Ramos (cell line): ENCODE data around the gene SCN9A.
"Not testable (repeated sequence)": the region's sequence is repeated elsewhere in the genome, so short reads cannot be mapped to it uniquely, and the experiment has no call there.

Experiments
- in situ Hi-C: fragments of 300-500 bp; cut with MboI; formaldehyde crosslinking; loops from one replicate; pipeline ENCODE4 v1.14.3; 2022; ENCODE audit warnings: low sequenced_read_pairs; ENCODE audit not compliant: unreplicated experiment

Gene SCN9A

DNA sequence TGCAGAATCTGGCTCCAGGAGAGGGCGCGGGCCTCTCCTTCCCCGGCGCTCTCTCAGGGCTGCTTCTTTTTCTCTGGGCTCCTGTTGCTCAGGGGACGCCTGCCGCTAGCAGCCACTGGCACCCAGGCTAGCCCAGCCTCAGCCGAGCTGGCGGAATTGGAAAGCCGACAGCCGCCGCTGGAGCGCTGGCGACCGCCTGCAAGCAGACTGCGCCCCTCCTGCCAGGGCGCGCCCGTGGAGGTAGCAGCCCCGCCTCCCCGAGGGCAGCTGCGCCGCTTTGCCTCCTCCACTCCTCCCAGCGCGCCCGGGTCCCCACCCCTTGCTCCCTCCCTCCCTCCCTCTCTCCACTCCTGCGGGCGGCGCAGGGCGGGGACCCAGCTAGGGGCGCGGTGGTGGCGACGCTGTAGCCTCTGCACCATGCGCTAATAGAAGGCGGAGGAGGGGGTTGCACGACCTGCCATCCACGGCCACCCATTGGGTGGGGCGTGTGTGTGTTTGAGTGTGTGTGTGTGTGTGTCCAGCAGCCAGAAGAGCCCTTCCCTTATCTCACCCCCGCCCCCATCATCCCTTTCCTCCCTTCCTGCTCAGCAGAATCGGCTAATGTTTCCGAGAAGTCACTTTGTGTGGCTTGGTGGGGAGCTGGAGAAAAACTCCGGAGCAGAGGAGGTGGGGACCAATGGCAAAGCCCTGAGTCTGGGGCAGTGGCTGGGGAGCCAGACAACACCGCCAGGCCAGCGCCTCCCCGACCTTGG is at the start of gene SCN9A:
SCN9A (minus strand) TSS at position 209 of the 752 bp plus-strand sequence. CDS start 64,188 bp downstream, outside the sequence.
- in situ Hi-C loops, result no loop called here

DNA sequence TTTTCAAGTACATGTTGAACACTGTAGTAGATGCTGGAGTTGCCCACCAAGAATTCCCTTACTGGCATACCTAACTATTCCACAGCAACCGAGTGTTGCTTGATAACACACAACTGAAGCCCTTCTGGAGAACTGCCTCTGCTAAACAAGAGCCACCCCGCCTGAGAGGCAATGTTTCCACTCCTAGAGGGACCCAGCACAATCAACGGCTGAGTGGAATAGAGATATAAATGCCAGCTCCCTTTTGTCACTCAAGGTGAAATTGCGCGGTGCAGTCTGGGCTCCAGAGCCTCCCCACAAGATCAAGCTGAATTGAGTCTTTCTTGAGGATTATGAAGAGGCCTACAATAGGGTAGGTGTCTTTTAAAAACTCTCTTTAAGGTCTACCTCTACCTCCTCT is 49.1 kb upstream of the SCN9A start:
- in situ Hi-C loops, result no loop called here

DNA sequence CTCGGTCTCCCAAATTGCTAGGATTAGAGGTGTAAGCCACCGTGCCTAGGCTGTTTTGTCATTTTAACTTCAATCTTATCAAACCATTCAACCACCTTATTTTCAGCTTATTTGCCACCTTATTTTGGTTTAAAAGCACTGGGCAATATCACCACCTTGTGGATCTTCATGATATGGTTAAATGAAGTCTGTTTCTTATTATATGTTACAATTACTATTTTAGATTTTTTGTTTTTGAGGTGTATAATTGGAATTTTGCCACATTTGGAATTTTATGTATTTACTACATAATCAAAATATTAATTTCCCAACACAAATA is 43.8 kb upstream of the SCN9A start:
- in situ Hi-C loops, result no loop called here

DNA sequence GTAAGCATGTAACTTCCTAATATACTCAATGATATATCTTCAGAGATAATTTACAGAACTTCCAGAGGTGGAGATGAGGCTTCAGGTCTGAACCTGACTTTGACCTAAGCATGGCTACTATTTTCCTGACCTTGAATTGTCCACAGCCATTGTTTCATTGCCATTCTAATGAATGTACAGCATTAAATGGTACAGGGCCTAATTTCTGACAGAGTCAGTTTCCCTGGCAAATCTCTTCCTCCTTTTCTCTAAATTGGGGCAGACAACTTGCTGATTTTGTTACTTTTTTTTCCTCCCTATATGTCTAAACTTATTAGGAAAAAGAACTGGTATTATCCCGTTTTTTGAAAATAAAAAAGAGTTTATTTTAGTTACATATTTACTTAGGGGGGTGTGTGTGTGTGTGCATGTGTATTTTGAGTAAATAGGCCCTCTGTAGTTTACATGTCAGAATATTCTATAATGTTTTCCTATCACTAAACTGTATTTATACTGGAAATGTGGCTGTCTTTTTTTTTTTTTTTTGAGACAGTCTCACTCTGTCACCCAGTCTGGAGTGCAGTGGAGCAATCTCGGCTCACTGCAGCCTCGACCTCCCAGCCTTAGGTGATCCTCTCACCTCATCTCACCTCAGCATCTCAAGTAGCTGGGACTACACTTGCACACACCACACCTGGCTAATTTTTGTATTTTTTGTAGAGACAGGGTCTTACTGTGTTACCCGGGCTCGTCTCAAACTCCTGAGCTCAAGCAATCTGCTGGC is 43.3 kb upstream of the SCN9A start:
- in situ Hi-C loops, result no loop called here

DNA sequence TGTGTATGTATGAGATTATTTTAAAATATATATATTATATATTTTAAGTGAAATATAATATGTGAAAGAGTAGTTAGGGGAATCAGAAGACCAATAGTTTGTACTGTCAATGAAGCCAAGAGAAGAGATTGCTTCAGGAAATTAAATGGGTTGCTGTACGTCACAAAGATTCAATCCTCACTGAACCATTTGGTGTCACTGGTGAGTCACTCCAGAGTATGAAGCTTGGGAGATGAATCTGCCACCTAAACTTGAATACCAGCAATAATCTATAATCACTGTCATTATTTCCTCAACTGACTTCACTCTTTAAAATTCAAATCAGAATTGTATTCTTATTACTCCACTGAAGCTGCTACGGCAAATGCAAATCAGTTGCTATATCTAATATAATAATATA is 41.9 kb upstream of the SCN9A start:
- in situ Hi-C loops, result no loop called here

DNA sequence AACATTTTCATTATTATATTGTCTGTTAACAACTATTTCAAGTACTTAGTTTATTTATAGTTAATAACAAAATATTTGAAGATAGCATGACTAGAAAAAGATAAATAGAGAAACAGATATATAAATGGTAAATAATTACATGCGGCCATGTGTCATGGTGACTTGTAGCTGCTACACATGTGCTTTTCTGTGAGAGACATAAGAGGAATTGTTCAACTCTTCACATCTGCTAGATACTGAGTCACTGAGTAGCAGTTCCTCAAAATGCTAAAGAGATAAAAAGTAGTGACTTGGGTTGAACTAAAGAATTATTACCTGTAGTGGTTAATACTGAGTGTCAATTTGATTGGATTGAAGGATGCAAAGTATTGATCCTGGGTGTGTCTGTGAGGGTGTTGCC is 37.5 kb upstream of the SCN9A start:
- in situ Hi-C loops, result no loop called here

DNA sequence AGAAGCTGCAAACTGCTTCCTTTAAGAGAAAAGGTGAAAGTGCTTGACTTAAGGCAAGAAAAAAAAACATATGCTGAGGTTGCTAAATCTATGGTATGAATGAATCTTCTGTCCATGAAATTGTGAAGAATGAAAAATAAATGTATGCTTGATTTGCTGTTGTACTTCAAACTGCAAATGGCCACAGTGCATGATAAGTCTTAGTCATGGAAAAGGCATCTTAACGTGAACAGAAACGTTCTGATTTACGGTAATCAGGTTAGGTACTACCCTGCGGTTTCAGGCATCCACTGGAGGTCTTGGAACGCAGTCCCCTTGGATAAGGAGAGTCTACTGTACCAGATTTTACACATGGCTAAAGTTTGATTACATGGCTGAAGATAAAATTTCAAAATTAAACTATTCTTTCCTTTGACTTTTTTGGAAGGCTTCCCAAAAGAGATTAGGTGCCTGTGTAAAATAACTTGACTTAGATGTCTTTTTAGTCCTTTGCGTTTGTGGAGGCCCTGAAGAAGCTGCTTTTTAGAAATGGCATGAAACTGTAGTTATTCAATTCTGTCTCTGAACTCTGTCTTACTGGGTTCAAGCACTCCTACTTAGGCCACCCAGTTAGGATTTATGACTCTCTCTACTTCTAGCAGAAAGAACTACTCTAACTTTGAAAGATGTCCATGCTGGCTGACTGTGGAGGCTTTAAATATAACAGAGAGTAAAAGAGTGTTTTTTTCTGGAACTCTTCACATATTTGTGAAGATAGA is 35.9 kb upstream of the SCN9A start:
- in situ Hi-C loops, result no loop called here

DNA sequence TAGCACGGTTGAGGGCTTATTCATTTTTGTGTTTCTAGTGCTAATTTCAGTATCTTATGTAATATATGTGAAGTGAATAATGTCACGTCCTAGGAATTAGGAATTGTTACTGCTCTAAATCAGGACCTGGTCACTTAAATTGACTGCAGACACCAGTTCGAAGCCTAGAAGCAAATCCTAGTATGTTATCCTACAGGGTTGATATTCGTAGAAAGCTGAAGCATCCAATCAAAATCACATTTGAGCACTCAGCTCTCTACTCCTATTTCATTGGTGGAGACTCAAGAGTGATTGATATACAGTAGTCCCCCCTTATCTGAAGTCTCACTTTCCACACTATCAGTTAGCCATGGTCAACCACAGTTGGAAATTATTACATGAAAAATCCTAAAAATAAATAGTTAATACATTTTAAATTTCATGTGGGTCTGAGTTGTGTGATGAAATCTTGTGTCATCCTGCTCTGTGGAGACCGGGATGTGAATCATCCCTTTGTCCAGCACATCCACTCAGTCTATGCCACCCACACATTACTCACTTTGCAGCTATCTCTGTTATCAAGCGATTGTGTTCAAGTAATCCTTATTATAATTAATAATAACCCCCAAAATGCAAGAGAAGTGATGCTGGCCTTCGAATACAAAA is 35.2 kb upstream of the SCN9A start:
- in situ Hi-C loops, result no loop called here

DNA sequence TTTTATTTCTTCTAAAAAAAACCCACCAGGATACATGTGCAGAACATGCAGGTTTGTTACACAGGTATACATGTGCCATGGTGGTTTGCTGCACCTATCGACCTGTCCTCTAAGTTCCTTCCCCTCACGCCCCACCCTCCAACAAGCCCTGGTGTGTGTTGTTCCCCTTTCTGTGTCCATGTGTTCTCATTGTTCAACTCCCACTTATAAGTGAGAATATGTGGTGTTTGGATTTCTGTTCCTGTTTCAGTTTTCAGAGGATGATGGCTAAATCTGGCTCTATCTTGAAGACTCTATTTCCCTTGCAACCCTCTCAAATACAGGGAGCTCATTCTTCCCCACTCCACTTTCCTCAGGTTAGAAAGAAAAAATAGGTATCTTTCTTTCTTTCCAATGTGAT is 32.0 kb upstream of the SCN9A start:
- in situ Hi-C loops, result not testable (repeated sequence)

DNA sequence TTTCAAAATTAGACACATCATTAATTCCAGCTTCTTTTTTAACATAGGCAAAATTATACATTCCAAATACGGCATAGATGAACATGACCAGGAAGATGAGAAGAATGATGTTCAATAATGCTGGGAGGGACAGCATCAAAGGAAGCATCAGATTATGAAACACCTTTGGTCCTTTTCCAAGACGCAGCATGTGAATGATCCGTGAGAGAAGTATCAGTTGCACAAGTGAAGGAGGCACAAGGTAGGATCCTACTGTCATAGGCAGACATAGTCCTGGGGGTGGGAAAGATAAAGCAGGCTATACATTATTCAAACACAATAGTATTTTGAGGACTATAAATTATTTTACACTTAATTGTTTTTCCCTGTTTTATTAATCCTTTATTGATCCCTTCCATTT is 30.6 kb upstream of the SCN9A start:
- in situ Hi-C loops, result no loop called here

DNA sequence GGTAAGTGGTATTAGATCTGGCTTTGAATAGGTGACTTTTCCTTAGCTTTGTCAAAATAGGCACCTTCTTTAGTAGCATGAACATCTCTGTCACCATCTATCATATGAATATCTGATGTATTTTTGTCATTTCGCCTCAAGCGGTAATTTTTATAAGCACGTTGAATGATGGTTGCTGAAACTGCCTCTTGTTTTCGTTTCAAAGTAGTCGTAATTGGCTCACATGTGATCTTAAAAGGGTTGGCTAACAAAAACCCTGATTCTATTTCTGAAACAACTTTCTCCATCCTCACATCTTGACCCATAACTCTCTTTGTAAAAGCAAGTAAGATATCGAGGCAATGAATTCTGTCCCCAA is 29.8 kb upstream of the SCN9A start:
- in situ Hi-C loops, result no loop called here

DNA sequence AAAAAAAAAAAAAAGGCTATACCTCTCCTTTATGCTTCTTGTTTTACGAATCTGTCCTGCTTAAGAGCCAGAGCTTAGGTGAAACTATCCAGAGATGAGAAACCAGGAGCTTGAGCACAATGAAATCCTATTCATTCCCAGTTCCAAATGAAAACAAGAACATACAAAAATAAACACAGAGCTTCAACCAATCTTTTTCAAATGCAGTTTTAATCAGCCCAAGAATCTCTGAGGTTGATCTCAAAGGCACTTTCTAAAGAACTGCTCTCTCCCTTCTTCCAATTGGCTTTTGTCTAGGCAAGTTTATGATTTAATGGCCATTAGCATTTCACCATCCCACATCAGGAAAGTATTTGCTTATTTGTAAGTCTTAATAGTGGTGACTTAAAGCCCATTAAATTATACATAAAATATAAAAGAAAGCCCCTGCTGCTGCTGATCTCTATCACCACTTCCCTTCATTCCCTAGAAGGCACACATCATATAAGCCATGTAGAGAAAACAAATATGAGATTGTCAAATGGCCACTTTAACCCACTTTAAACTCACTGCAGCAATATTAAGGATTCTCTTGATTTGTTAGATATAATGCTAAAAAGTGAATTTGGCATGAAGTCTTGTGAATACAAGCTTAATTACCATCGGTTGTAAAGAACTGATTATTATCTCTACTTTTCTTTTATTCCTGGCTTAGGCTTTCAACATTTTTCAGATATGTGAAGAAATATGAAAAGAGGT is 29.3 kb upstream of the SCN9A start:
- in situ Hi-C loops, result no loop called here

DNA sequence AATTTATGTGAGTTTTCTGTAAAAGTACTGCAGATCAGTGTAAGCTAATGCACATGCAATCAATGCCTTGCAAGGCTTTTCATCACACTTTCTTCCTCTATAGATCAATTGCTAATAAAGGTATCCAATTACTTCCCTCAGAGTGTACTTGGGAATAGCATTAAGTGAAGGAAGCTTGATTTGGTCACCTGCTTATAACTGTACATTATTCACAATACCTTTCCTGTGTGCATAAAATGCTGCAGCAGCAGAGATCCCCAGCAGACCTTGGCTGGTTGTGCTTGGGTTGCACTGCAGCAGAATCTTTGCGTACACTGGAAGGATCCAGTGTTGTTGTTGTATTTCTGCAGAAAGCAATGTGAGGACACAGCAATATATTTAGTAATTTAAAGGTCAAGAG is 18.5 kb upstream of the SCN9A start:
- in situ Hi-C loops, result no loop called here

DNA sequence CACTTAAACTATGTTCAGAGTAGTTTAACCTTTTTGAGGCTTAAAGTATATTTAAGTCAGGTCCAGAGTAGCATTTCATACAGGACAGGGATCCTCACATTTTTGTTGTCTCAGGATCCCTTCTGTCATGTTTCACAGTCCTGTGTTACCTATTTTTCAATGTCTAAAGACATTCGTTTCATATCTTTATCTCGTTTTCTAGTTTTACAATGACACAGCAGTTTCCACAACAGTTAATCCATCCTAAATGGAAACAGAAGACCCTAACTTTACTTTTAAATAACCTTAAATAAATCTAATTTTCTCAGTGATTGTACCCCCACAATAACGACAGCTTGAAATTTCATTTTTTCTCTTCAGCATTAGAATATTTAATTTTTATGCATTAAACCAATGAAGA is 17.3 kb upstream of the SCN9A start:
- in situ Hi-C loops, result no loop called here

DNA sequence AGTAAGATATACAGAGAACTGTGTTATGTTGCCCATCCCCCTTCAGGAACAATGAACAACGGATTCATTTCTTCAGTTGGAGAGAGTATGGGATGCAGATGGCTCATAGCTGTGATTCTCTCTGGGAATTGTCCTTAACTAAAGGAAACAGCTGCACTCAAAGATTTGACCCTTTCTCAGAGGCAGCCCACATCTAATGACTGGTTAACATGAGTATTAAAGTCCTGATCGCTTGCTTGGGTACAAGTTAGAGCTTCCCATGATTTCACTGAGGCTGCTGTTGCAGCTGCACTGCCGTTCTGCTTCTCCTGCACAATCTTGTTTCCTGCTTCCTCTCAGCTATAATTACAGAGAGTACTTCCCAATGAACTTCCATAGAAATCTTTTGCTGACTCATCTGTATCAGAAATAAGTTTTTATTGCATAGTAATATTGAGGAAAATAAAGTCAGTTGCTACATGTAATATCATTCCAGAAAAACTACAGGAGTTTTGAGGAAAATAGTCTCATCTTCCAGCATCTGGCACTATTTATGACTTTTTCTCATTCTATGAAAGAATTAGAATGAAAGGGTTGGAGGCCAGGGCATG is 12.8 kb upstream of the SCN9A start:
- in situ Hi-C loops, result no loop called here

DNA sequence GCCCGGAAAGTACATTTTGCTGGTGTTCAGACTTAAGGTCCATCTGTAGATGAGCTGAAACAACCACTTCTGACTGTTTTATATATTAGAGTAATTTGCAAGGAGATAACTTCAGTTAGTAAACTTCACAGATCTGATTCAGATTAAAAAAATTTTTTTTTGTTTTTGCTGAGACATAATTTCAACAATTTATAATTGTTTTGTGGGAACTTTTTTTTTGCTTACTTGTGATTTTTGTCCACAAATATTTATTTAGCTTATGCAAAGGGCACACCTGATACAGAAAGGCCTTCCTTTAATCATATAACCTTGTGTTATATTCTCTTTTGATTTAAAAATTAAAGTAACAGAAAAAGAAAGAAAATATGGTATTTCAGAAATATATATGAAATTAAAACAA is 9.6 kb upstream of the SCN9A start:
- in situ Hi-C loops, result no loop called here

DNA sequence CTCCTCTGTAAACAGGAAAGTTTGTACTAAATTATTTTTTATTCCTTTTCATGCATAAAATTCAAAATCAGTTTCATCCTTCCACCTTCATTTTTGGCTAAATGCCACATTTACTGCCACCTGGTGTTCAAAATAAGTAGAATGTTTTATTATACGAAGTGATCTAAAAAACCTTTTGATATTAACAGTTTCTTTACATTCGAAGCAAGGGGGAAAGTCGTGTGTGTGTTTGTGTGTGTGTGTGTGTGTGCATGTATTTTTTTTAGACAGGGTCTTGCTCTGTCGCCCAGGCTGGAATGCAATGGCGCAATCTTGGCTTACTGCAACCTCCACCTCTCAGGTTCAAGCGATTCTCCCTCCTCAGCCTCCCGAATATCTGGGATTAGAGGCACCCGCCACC is 9.0 kb upstream of the SCN9A start:
- in situ Hi-C loops, result no loop called here

DNA sequence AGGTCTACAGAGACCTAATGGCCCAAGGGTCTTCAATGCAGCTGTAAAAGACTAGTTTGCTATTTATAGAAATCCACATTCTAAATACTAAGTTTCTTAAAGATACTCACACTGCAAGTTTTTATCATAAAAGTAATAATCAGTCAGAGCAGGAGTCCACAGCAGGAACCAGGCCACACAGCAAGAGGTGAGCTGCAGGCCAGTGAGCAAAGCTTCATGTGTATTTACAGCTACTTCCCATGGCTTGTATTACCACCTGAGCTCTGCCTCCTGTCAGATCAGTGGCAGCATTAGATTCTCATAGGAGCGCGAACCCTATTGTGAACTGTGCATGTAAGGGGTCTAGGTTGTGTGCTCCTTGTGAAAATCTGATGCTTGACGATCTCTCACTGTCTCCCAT is 6.7 kb upstream of the SCN9A start:
- in situ Hi-C loops, result no loop called here

DNA sequence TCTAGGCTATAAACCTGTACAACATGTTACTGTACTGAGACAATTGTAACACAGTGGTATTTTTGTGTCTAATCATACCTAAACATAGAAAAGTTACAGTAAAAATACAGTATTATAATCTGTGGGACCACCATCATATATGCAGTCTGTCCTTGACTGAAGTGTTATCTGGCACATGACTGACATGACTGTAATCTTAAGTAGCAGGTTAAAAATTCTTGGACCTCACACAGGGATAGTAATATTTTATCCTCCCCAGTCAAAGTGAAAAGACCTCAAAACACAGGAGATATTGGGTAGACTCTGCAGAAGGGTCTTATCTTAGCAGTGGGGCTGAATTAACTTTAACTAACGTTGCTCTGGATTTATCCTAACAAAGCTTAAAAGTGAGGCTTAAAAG is 4.9 kb upstream of the SCN9A start:
- in situ Hi-C loops, result no loop called here

DNA sequence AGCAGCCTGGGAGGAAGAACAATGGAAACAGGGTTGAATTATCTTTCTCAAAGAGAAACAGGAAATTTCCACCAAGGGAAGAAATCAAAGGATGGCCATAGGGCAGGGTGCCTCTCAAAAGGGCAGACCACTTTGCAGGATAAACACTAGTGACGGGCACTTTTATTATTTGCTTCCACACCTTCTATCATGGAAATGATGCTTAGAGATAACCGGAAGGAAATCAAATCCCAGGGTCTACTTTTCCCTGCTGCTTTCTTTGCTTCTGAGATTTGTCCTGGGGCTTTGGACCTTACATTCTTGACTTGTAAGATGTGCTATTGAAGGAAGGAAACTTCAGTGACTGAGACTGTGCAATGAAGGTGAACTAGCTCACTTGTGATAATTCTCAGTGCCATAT is 1.1 kb upstream of the SCN9A start:
- in situ Hi-C loops, result no loop called here
